Neural cell (in vitro differentiated cells): ENCODE data around the gene PAQR3. TPM values are rescaled to one million over a fixed set of nuclear protein-coding genes. Genes with fewer than 3 reads are reported as not detected.

ENCODE experiments used
- H2AFZ ChIP-seq: fragments of 200-600, 300-800 bp; sonication (generic), shearing (Covaris generic); 2 replicates; pipeline ENCODE4 v1.6.0; 2014; ENCODE audit warnings: low read depth, mild to moderate bottlenecking, antibody characterized with exemption, low read length, moderate library complexity
- H3F3A ChIP-seq: fragments of 200-600 bp; shearing (Covaris generic); 2 replicates; pipeline ENCODE4 v1.6.1; 2016; ENCODE audit warnings: mild to moderate bottlenecking, moderate library complexity, mixed read lengths, antibody characterized with exemption, low read length; ENCODE audit not compliant: insufficient read depth, poor library complexity, severe bottlenecking
- H3K27ac ChIP-seq: fragments of 200-600, 300-800 bp; sonication (generic), shearing (Covaris generic); 2 replicates; pipeline ENCODE4 v1.5.1; 2014; ENCODE audit warnings: mild to moderate bottlenecking, low read length, moderate library complexity
- H3K27me3 ChIP-seq: fragments of 300-800, 200-600 bp; sonication (generic), shearing (Covaris generic); 2 replicates; pipeline ENCODE4 v1.6.0; 2014; ENCODE audit warnings: mild to moderate bottlenecking, low read depth, low read length, moderate library complexity; ENCODE audit not compliant: insufficient read depth
- H3K36me3 ChIP-seq: fragments of 300-800, 200-600 bp; sonication (generic), shearing (Covaris generic); 2 replicates; pipeline ENCODE4 v1.5.1; 2014; ENCODE audit warnings: mild to moderate bottlenecking, antibody characterized with exemption, low read length, moderate library complexity; ENCODE audit not compliant: insufficient read depth
- H3K4me2 ChIP-seq: fragments of 300-800, 200-600 bp; sonication (generic), shearing (Covaris generic); 2 replicates; pipeline ENCODE4 v1.6.0; 2014; ENCODE audit warnings: mild to moderate bottlenecking, low read length
- H3K4me3 ChIP-seq: fragments of 300-800, 200-600 bp; sonication (generic), shearing (Covaris generic); 2 replicates; pipeline ENCODE4 v1.5.1; 2014; ENCODE audit warnings: mild to moderate bottlenecking, low read length, moderate library complexity
- H3K79me2 ChIP-seq: fragments of 200-600 bp; shearing (Covaris generic); replicated peaks from 2 replicates; pipeline ENCODE4 v1.6.0; 2014; ENCODE audit warnings: mild to moderate bottlenecking, low read length, moderate library complexity; ENCODE audit not compliant: insufficient read depth
- H3K9ac ChIP-seq: fragments of 300-800, 200-600 bp; sonication (generic), shearing (Covaris generic); 2 replicates; pipeline ENCODE4 v1.6.1; 2016; ENCODE audit warnings: mild to moderate bottlenecking, low read length, mixed read lengths
- H3K9me2 ChIP-seq: fragments of 200-600 bp; shearing (Covaris generic); 2 replicates; pipeline ENCODE4 v1.6.1; 2016; ENCODE audit warnings: mild to moderate bottlenecking, low read length, mixed read lengths; ENCODE audit not compliant: insufficient read depth
- H3K9me3 ChIP-seq: fragments of 200-600, 300-800 bp; sonication (generic), shearing (Covaris generic); 2 replicates; pipeline ENCODE4 v1.6.1; 2016; ENCODE audit warnings: mild to moderate bottlenecking, mixed run types, low read length, moderate library complexity, mixed read lengths
- H4K20me1 ChIP-seq: fragments of 200-600 bp; shearing (Covaris generic); 2 replicates; pipeline ENCODE4 v1.6.1; 2016; ENCODE audit warnings: mild to moderate bottlenecking, mixed run types; ENCODE audit not compliant: insufficient read depth
- CTCF ChIP-seq: fragments of 450-650 bp; IDR thresholded peaks from 2 replicates; pipeline ENCODE4 v1.5.1; 2014; ENCODE audit warnings: antibody characterized with exemption, mild to moderate bottlenecking, moderate library complexity; ENCODE audit not compliant: poor library complexity, severe bottlenecking
- EP300 ChIP-seq: fragments of 450-650 bp; conservative IDR thresholded peaks from 2 replicates; pipeline ENCODE4 v1.6.1; 2014; ENCODE audit warnings: antibody characterized with exemption, mild to moderate bottlenecking, moderate library complexity; ENCODE audit not compliant: poor library complexity, severe bottlenecking
- EZH2 ChIP-seq: fragments of 200-600, 300-800 bp; shearing (Covaris generic), sonication (generic); IDR thresholded peaks from 2 replicates; pipeline ENCODE4 v1.6.1; 2014; ENCODE audit warnings: antibody characterized with exemption, low read length, borderline replicate concordance, mild to moderate bottlenecking; ENCODE audit not compliant: insufficient read depth, poor library complexity, severe bottlenecking
- MXI1 ChIP-seq: fragments of 450-650 bp; conservative IDR thresholded peaks from 2 replicates; pipeline ENCODE4 v1.6.1; 2014; ENCODE audit warnings: antibody characterized with exemption, mild to moderate bottlenecking; ENCODE audit not compliant: poor library complexity, severe bottlenecking
- POLR2AphosphoS5 ChIP-seq: IDR thresholded peaks from 2 replicates; pipeline ENCODE4 v1.6.1; 2012
- RAD21 ChIP-seq: fragments of 450-650 bp; conservative IDR thresholded peaks from 2 replicates; pipeline ENCODE4 v1.6.1; 2014; ENCODE audit warnings: antibody characterized with exemption, mild to moderate bottlenecking, moderate library complexity
- REST ChIP-seq: IDR thresholded peaks from 2 replicates; pipeline ENCODE4 v1.6.1; 2012; ENCODE audit warnings: borderline replicate concordance
- SMC3 ChIP-seq: fragments of 450-650 bp; conservative IDR thresholded peaks from 2 replicates; pipeline ENCODE4 v1.6.1; 2014; ENCODE audit warnings: antibody characterized with exemption, mild to moderate bottlenecking, moderate library complexity; ENCODE audit not compliant: poor library complexity
- TAF1 ChIP-seq: IDR thresholded peaks from 2 replicates; pipeline ENCODE4 v1.6.1; 2012; ENCODE audit warnings: low read depth
- polyA plus RNA-seq: library from polyadenylated mRNA; depleted of rRNA; stranded (reverse); fragments of >200 nt; gene quantifications from 2 replicates; pipeline ENCODE4 v1.2.3, GENCODE V29; 2014

Gene PAQR3
- polyA plus RNA-seq, 1 donor from 2014 or later, result 123 TPM

- Histone ChIP-seq H3K36me3 (no peaks in the 10 kb centered on the region), H3K9ac (peak overlapping the region; percentile 86), H3F3A (no peaks in the 10 kb centered on the region), H3K9me3 (no peaks in the 10 kb centered on the region), H3K9me2 (no peaks in the 10 kb centered on the region), H3K79me2 (peaks cover 16% of the 10 kb centered on the region), H3K27me3 (no peaks in the 10 kb centered on the region), H3K4me2 (peak overlapping the region; percentile 68), H3K4me3 (peak overlapping the region; percentile 83), H2AFZ (peak overlapping the region; percentile 78), H4K20me1 (no peaks in the 10 kb centered on the region), H3K27ac (peak overlapping the region; percentile 49)
- TF ChIP-seq POLR2AphosphoS5 (no peak), RAD21 (no peak), REST (peak; percentile 32)
These were observed 767 bp downstream of the PAQR3 start for GRCh38 chr4:78938474-78938867.

- Histone ChIP-seq H2AFZ (no peak overlapping the region), H3K9me3 (no peaks in the 10 kb centered on the region), H3K79me2 (peaks cover 16% of the 10 kb centered on the region), H3K4me3 (peak overlapping the region; percentile 83), H3K4me2 (peak overlapping the region; percentile 68), H3K36me3 (no peaks in the 10 kb centered on the region), H3K27ac (no peak overlapping the region), H3K27me3 (no peaks in the 10 kb centered on the region), H4K20me1 (no peaks in the 10 kb centered on the region), H3K9me2 (no peaks in the 10 kb centered on the region), H3F3A (no peaks in the 10 kb centered on the region), H3K9ac (peak overlapping the region; percentile 86)
- TF ChIP-seq CTCF, result no peak
- no peak for TF ChIP-seq EP300
- no peak for TF ChIP-seq REST
- no peak for TF ChIP-seq RAD21
- no peak for TF ChIP-seq POLR2AphosphoS5
- TF ChIP-seq MXI1, result no peak
- no peak for TF ChIP-seq SMC3
- no peak for TF ChIP-seq EZH2
- no peak for TF ChIP-seq TAF1
These were observed 1.4 kb downstream of the PAQR3 start for GRCh38 chr4:78937837-78938236.
